ENCODE measurements around the gene SUDS3. TPM values are rescaled to one million over a fixed set of nuclear protein-coding genes. Genes with fewer than 3 reads are reported as not detected.

SUDS3 gene
- total RNA-seq, 1 experiment from 2014 or later: 50.5 TPM

- H2BK12ac ChIP-seq (ENCODE audit: insufficient read length, low read depth, low read length): no peak overlapping the region
- no peak overlapping the region for H2AFZ ChIP-seq (ENCODE audit: low read length)
- H4K5ac ChIP-seq (ENCODE audit: insufficient read length, low read depth, low read length): no peak overlapping the region
- no peak overlapping the region for H2BK20ac ChIP-seq (ENCODE audit: low read depth, low read length, poor library complexity, severe bottlenecking)
- no peak overlapping the region for H2BK120ac ChIP-seq (ENCODE audit: low read depth, low read length, poor library complexity, severe bottlenecking)
- H3K4ac ChIP-seq (ENCODE audit: low read depth, low read length): no peak overlapping the region
- no peak overlapping the region for H3K56ac ChIP-seq (ENCODE audit: insufficient read length, low read depth, low read length)
- no peak overlapping the region for H2AK5ac ChIP-seq (ENCODE audit: insufficient read length, low read length)
- no peak for DNase-seq
- no peak overlapping the region for H3K14ac ChIP-seq (ENCODE audit: insufficient read depth, low read length)
- TF ChIP-seq, protein P1, sequence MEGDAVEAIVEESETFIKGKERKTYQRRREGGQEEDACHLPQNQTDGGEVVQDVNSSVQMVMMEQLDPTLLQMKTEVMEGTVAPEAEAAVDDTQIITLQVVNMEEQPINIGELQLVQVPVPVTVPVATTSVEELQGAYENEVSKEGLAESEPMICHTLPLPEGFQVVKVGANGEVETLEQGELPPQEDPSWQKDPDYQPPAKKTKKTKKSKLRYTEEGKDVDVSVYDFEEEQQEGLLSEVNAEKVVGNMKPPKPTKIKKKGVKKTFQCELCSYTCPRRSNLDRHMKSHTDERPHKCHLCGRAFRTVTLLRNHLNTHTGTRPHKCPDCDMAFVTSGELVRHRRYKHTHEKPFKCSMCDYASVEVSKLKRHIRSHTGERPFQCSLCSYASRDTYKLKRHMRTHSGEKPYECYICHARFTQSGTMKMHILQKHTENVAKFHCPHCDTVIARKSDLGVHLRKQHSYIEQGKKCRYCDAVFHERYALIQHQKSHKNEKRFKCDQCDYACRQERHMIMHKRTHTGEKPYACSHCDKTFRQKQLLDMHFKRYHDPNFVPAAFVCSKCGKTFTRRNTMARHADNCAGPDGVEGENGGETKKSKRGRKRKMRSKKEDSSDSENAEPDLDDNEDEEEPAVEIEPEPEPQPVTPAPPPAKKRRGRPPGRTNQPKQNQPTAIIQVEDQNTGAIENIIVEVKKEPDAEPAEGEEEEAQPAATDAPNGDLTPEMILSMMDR (conservative IDR thresholded peaks at IDR 0.05): 0 out of 3 replicates have a peak, but pooled peaks have one; percentile 29
- H2BK15ac ChIP-seq (ENCODE audit: low read depth, low read length): no peak overlapping the region
- no peaks in the 10 kb centered on the region for H3K23me2 ChIP-seq (ENCODE audit: insufficient read length, low read depth, low read length, poor library complexity, severe bottlenecking)
- Mint-ChIP-seq H3K9me3 (peaks cover 3 to 10% of the 10 kb centered on the region in 2 experiments; a peak in 4 of 5 replicates), H3K27ac (no peak overlapping the region), H3K4me1 (peaks cover 0 to 7% of the 10 kb centered on the region in 2 experiments; a peak in 1 of 4 replicates), H3K36me3 (ENCODE audit: insufficient read depth in 1 of 3, low read depth in 3 of 3) (peaks cover 0 to 2% (median 0%) of the 10 kb centered on the region in 3 experiments; a peak in 3 of 7 replicates), H3K27me3 (ENCODE audit: low read depth) (0 out of 2 replicates have a peak, but pooled peaks cover 1% of the 10 kb centered on the region), H3K4me3 (no peak overlapping the region)
- H4K20me1 ChIP-seq (ENCODE audit: control insufficient read depth, insufficient read depth, insufficient read length): no peaks in the 10 kb centered on the region
- H3K9ac ChIP-seq (ENCODE audit: extremely low read depth, insufficient read length, low read length): no peak overlapping the region
- WGBS (ENCODE audit: extremely low coverage, insufficient read length, low lambda C conversion rate): no CpG with 5 or more reads among the region's 7 CpGs
- no peaks in the 10 kb centered on the region for H3K27me3 ChIP-seq (ENCODE audit: insufficient read depth, low read length)
- no peak overlapping the region for H3K4me2 ChIP-seq (ENCODE audit: insufficient read depth, insufficient read length, low read length)
- no peaks in the 10 kb centered on the region for H3K79me1 ChIP-seq (ENCODE audit: insufficient read depth, low read depth, low read length, poor library complexity, severe bottlenecking)
- H2BK5ac ChIP-seq (ENCODE audit: insufficient read length, low read length): no peak overlapping the region
- no peak overlapping the region for H4K91ac ChIP-seq (ENCODE audit: insufficient read length, low read depth, low read length)
- no peak overlapping the region for H3K18ac ChIP-seq (ENCODE audit: insufficient read length, low read depth, low read length)
- no peak overlapping the region for H3K23ac ChIP-seq (ENCODE audit: insufficient read length, low read depth, low read length)
- H3K79me2 ChIP-seq (ENCODE audit: insufficient read depth, low read length): no peaks in the 10 kb centered on the region
- no peak overlapping the region for H4K8ac ChIP-seq (replicated peaks; ENCODE audit: insufficient read length, low read depth, low read length)
- H3K9me3 ChIP-seq (ENCODE audit: control insufficient read depth, low read depth, low read length): no peaks in the 10 kb centered on the region
- H3K4me1 ChIP-seq (ENCODE audit: insufficient read depth, low read length): no peaks in the 10 kb centered on the region; the same call in 1 of the 2 replicates
- no peak overlapping the region for H3T11ph ChIP-seq (ENCODE audit: low read length)
- no peak overlapping the region for H3K27ac ChIP-seq (ENCODE audit: insufficient read length, low read depth, low read length)
These were observed 18.9 kb upstream of the SUDS3 start for GRCh38 chr12:118357257-118358007.
